Panc1 (cell line): ENCODE data around the gene ANKLE2. TPM values are rescaled to one million over a fixed set of nuclear protein-coding genes. Genes with fewer than 3 reads are reported as not detected.
"Not testable (repeated sequence)": the region's sequence is repeated elsewhere in the genome, so short reads cannot be mapped to it uniquely, and the experiment has no call there.

Experiments
- ATAC-seq: fragments of 200-7000 bp; cut with Tn5 transposase; 2 replicates; pipeline ENCODE4 v1.9.1; 2020; ENCODE audit warnings: mild to moderate bottlenecking, moderate library complexity
- BruUV-seq: library from RNA; stranded (reverse); fragments of 400-500 nt; replicated peaks from 2 replicates; lab custom pipeline; 2021; lab: Mats Ljungman, UMichigan
- CTCF ChIA-PET: fragments of 300-600 bp; sonication (Branson Sonifier 250); formaldehyde crosslinking; loops from one replicate; lab custom pipeline; 2022; ENCODE audit warnings: antibody characterized with exemption; lab: Charles Lee
- POLR2A ChIA-PET: fragments of 300-600 bp; sonication (Branson Sonifier 250); formaldehyde crosslinking; loops from one replicate; lab custom pipeline; 2022; ENCODE audit warnings: antibody characterized with exemption; lab: Charles Lee
- DNase-seq: peaks from one replicate; pipeline ENCODE4 v3.0.0-alpha.2; 2010; ENCODE audit warnings: low read depth, low spot score
- H3K27ac ChIP-seq: 2 replicates; pipeline ENCODE4 v1.5.1; 2011; ENCODE audit warnings: mild to moderate bottlenecking, low read length, inconsistent platforms
- H3K27me3 ChIP-seq: fragments of 200-500 bp; sonication (Bioruptor generic); 2 replicates; pipeline ENCODE4 v1.6.0; 2014; ENCODE audit warnings: low read length, inconsistent platforms; ENCODE audit not compliant: control insufficient read depth, insufficient read depth
- H3K36me3 ChIP-seq: fragments of 200-500 bp; sonication (Bioruptor generic); 2 replicates; pipeline ENCODE4 v1.5.1; 2014; ENCODE audit warnings: inconsistent platforms, mild to moderate bottlenecking, low read length, moderate library complexity; ENCODE audit not compliant: control insufficient read depth, insufficient read depth
- H3K4me1 ChIP-seq: 2 replicates; pipeline ENCODE4 v1.5.1; 2011; ENCODE audit warnings: inconsistent platforms, mild to moderate bottlenecking, low read length, moderate library complexity; ENCODE audit not compliant: control insufficient read depth, insufficient read depth
- H3K4me3 ChIP-seq, 2 experiments: 2 replicates each; pipeline ENCODE4 v1.5.1; 2011 to 2012; ENCODE audit warnings: low read depth in 2 of 2, low read length in 2 of 2, mild to moderate bottlenecking in 2 of 2, inconsistent platforms in 1 of 2, moderate library complexity in 1 of 2
- H3K9me3 ChIP-seq: fragments of 200-500 bp; sonication (Bioruptor generic); 2 replicates; pipeline ENCODE4 v1.5.1; 2014; ENCODE audit warnings: low read depth, mild to moderate bottlenecking, inconsistent platforms, low read length, moderate library complexity; ENCODE audit not compliant: control insufficient read depth, insufficient read depth
- POLR2AphosphoS5 ChIP-seq: IDR thresholded peaks from 2 replicates; pipeline ENCODE4 v1.6.1; 2012; ENCODE audit warnings: mild to moderate bottlenecking, low read depth, low read length, moderate library complexity
- SIN3A ChIP-seq: IDR thresholded peaks from 2 replicates; pipeline ENCODE4 v1.6.1; 2012; ENCODE audit warnings: low read depth, mild to moderate bottlenecking, low read length, moderate library complexity, borderline replicate concordance; ENCODE audit not compliant: insufficient read depth
- TCF7L2 ChIP-seq: IDR thresholded peaks from 2 replicates; pipeline ENCODE4 v1.6.1; 2011; ENCODE audit warnings: mild to moderate bottlenecking, low read depth, low read length, inconsistent platforms
- in situ Hi-C: cut with HindIII; loops from 2 replicates; pipeline ENCODE4 v1.10.0; 2016; ENCODE audit warnings: low sequenced_read_pairs, low pct_unique_long_range_greater_than_20kb
- intact Hi-C: fragments of 100-400 bp; cut with micrococcal nuclease; formaldehyde crosslinking; loops from one replicate; pipeline ENCODE4 v1.10.0; 2022; ENCODE audit not compliant: unreplicated experiment
- total RNA-seq: library from RNA; stranded (reverse); gene quantifications from one replicate; pipeline ENCODE4 v1.2.1, GENCODE V29; 2021; ENCODE audit not compliant: unreplicated experiment
- TF ChIP-seq, protein P1 (sequence below): fragments of 450-650 bp; IDR thresholded peaks from 2 replicates; pipeline ENCODE4 v1.5.1; 2017; ENCODE audit warnings: mild to moderate bottlenecking
- TF ChIP-seq, protein P2 (sequence below), 2 experiments: IDR thresholded peaks; 2 replicates each; pipeline ENCODE4 v1.6.1; 2011 to 2012; ENCODE audit warnings: low read depth in 2 of 2, control low read depth in 1 of 2, low read length in 1 of 2, mild to moderate bottlenecking in 1 of 2, moderate library complexity in 1 of 2; ENCODE audit not compliant: insufficient read depth in 1 of 2

ANKLE2 gene
- total RNA-seq, 1 experiment from 2014 or later, result 88.7 TPM

- POLR2A ChIA-PET, result no interaction called here
- CTCF ChIA-PET, result no interaction called here
- Histone ChIP-seq H3K4me1 (no peaks in the 10 kb centered on the region), H3K36me3 (peaks cover 7% of the 10 kb centered on the region), H3K27ac (no peak overlapping the region), H3K4me3 (no peak overlapping the region), H3K27me3 (no peaks in the 10 kb centered on the region), H3K9me3 (no peaks in the 10 kb centered on the region)
- TF ChIP-seq, protein P1, sequence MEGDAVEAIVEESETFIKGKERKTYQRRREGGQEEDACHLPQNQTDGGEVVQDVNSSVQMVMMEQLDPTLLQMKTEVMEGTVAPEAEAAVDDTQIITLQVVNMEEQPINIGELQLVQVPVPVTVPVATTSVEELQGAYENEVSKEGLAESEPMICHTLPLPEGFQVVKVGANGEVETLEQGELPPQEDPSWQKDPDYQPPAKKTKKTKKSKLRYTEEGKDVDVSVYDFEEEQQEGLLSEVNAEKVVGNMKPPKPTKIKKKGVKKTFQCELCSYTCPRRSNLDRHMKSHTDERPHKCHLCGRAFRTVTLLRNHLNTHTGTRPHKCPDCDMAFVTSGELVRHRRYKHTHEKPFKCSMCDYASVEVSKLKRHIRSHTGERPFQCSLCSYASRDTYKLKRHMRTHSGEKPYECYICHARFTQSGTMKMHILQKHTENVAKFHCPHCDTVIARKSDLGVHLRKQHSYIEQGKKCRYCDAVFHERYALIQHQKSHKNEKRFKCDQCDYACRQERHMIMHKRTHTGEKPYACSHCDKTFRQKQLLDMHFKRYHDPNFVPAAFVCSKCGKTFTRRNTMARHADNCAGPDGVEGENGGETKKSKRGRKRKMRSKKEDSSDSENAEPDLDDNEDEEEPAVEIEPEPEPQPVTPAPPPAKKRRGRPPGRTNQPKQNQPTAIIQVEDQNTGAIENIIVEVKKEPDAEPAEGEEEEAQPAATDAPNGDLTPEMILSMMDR, result no peak
- TF ChIP-seq SIN3A, result no peak
- DNase-seq, result no peak
- in situ Hi-C loops, result no loop called here
- ATAC-seq, result no peak
- intact Hi-C loops, result no loop called here
- TSS peak; percentile 43 for BruUV-seq
These were observed 34.2 kb upstream of the ANKLE2 start for GRCh38 chr12:132795847-132796246.

DNA sequence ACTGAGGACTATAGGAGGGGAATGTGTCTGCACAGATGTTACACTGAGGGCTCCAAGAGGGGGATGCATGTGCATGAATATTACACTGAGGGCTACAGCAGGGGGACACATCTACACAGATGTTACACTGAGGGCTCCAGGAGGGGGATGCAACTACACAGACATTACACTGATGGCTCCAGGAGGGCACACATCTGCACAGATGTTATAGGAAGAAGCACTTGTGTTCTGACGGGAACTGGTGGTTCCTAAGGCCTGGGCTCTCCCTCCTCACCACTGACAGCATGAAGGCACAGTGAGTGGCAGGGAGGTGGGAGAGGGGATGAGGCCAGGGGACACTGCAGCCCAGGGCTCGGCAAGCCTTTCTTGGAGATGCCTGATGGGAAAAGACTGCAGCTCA lies 30.3 kb upstream of the ANKLE2 start:
- H3K27me3 ChIP-seq, intact Hi-C loops, H3K4me3 ChIP-seq, BruUV-seq, H3K27ac ChIP-seq, H3K36me3 ChIP-seq, DNase-seq, H3K4me1 ChIP-seq, POLR2A ChIA-PET, CTCF ChIA-PET, in situ Hi-C loops, H3K9me3 ChIP-seq: not testable (repeated sequence)
- ATAC-seq, result 0 out of 2 replicates have a peak, but pooled peaks have one; percentile 29

GRCh38 chr12:132789099-132789471 lies 27.5 kb upstream of the ANKLE2 start:
- no TSS peak for BruUV-seq
- CTCF ChIA-PET, result no interaction called here
- Histone ChIP-seq H3K27me3 (no peaks in the 10 kb centered on the region), H3K27ac (no peak overlapping the region), H3K4me1 (no peaks in the 10 kb centered on the region), H3K9me3 (no peaks in the 10 kb centered on the region), H3K4me3 (no peak overlapping the region), H3K36me3 (peaks cover 7% of the 10 kb centered on the region; the same call in 1 of the 2 replicates)
- TF ChIP-seq, protein P1, result no peak
- no peak for TF ChIP-seq TCF7L2
- no peak for TF ChIP-seq SIN3A
- no peak for TF ChIP-seq POLR2AphosphoS5
- TF ChIP-seq, protein P2, sequence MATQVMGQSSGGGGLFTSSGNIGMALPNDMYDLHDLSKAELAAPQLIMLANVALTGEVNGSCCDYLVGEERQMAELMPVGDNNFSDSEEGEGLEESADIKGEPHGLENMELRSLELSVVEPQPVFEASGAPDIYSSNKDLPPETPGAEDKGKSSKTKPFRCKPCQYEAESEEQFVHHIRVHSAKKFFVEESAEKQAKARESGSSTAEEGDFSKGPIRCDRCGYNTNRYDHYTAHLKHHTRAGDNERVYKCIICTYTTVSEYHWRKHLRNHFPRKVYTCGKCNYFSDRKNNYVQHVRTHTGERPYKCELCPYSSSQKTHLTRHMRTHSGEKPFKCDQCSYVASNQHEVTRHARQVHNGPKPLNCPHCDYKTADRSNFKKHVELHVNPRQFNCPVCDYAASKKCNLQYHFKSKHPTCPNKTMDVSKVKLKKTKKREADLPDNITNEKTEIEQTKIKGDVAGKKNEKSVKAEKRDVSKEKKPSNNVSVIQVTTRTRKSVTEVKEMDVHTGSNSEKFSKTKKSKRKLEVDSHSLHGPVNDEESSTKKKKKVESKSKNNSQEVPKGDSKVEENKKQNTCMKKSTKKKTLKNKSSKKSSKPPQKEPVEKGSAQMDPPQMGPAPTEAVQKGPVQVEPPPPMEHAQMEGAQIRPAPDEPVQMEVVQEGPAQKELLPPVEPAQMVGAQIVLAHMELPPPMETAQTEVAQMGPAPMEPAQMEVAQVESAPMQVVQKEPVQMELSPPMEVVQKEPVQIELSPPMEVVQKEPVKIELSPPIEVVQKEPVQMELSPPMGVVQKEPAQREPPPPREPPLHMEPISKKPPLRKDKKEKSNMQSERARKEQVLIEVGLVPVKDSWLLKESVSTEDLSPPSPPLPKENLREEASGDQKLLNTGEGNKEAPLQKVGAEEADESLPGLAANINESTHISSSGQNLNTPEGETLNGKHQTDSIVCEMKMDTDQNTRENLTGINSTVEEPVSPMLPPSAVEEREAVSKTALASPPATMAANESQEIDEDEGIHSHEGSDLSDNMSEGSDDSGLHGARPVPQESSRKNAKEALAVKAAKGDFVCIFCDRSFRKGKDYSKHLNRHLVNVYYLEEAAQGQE (IDR thresholded peaks at IDR 0.05; ENCODE audit: insufficient read depth in 1 of 2, low read depth in 2 of 2, low read length in 1 of 2), result no peak
- DNase-seq (no peak), ATAC-seq (no peak)
- POLR2A ChIA-PET, result interaction anchor here (0.7 kb wide), 1 partner anchor 34 kb away, joined by 6 read pairs; no protein-coding TSS in a partner anchor
- in situ Hi-C loops (no loop called here), intact Hi-C loops (no loop called here)
